Mesenchymal stem cell (in vitro differentiated cells and primary cell): ENCODE results near the gene SLC1A3.

Source experiments
- DNase-seq: peaks from one replicate; pipeline ENCODE4 v3.0.0-alpha.2; 2013
- H2AFZ ChIP-seq: one replicate; pipeline ENCODE4 v1.6.1; 2013; ENCODE audit warnings: low read depth, mild to moderate bottlenecking, control low read depth, inconsistent platforms, low read length, moderate library complexity
- H2AK5ac ChIP-seq: 2 replicates; pipeline ENCODE4 v1.6.1; 2013; ENCODE audit warnings: low read length, moderate library complexity, mild to moderate bottlenecking, inconsistent platforms; ENCODE audit not compliant: severe bottlenecking
- H2BK120ac ChIP-seq: one replicate; pipeline ENCODE4 v1.6.1; 2013; ENCODE audit warnings: low read depth, mild to moderate bottlenecking, inconsistent platforms, low read length, moderate library complexity
- H2BK12ac ChIP-seq, 2 experiments: one replicate each; pipeline ENCODE4 v1.6.1; 2013; ENCODE audit warnings: inconsistent platforms in 2 of 2, low read length in 2 of 2, mild to moderate bottlenecking in 2 of 2, moderate library complexity in 2 of 2, control low read depth in 1 of 2
- H2BK15ac ChIP-seq: one replicate; pipeline ENCODE4 v1.6.1; 2013; ENCODE audit warnings: mild to moderate bottlenecking, low read depth, inconsistent platforms; ENCODE audit not compliant: poor library complexity, severe bottlenecking
- H2BK5ac ChIP-seq: 2 replicates; pipeline ENCODE4 v1.6.1; 2013; ENCODE audit warnings: low read depth, mild to moderate bottlenecking, low read length, control low read depth, inconsistent platforms; ENCODE audit not compliant: poor library complexity, severe bottlenecking
- H3K14ac ChIP-seq, 2 experiments: one replicate each; pipeline ENCODE4 v1.6.1; 2013; ENCODE audit warnings: inconsistent platforms in 2 of 2, low read length in 2 of 2, control low read depth in 1 of 2, mild to moderate bottlenecking in 1 of 2, moderate library complexity in 1 of 2
- H3K18ac ChIP-seq, 2 experiments: one replicate each; pipeline ENCODE4 v1.6.1; 2013; ENCODE audit warnings: inconsistent platforms in 2 of 2, low read length in 2 of 2, control low read depth in 1 of 2, low read depth in 1 of 2, mild to moderate bottlenecking in 1 of 2
- H3K23ac ChIP-seq, 2 experiments: one replicate each; pipeline ENCODE4 v1.6.1; 2013; ENCODE audit warnings: inconsistent platforms in 2 of 2, low read length in 2 of 2, mild to moderate bottlenecking in 2 of 2, moderate library complexity in 2 of 2, control low read depth in 1 of 2
- H3K27ac ChIP-seq: 2 replicates; pipeline ENCODE4 v1.5.1; 2013; ENCODE audit warnings: mild to moderate bottlenecking, moderate library complexity, low read length, control low read depth, inconsistent platforms; ENCODE audit not compliant: poor library complexity, severe bottlenecking
- H3K27me3 ChIP-seq, 2 experiments: 2 replicates each; pipeline versions ENCODE4 v1.6.1 to v1.7.0; 2013; ENCODE audit warnings: low read length in 2 of 2, mild to moderate bottlenecking in 2 of 2, moderate library complexity in 2 of 2, control low read depth in 1 of 2, inconsistent platforms in 1 of 2; ENCODE audit not compliant: control insufficient read depth in 1 of 2, insufficient read depth in 1 of 2
- H3K36me3 ChIP-seq, 2 experiments: 2 replicates each; pipeline versions ENCODE4 v1.6.1 to v1.7.0; 2013; ENCODE audit warnings: low read length in 2 of 2, control low read depth in 1 of 2, inconsistent platforms in 1 of 2, low read depth in 1 of 2, mild to moderate bottlenecking in 1 of 2; ENCODE audit not compliant: insufficient read depth in 2 of 2, control insufficient read depth in 1 of 2
- H3K4ac ChIP-seq, 2 experiments: one replicate each; pipeline ENCODE4 v1.6.1; 2013; ENCODE audit warnings: inconsistent platforms in 2 of 2, low read length in 2 of 2, mild to moderate bottlenecking in 2 of 2, moderate library complexity in 2 of 2, control low read depth in 1 of 2, low read depth in 1 of 2
- H3K4me1 ChIP-seq: 2 replicates; pipeline ENCODE4 v1.6.1; 2013; ENCODE audit warnings: low read depth, low read length, control low read depth; ENCODE audit not compliant: control insufficient read depth, insufficient read depth
- H3K4me2 ChIP-seq: 2 replicates; pipeline ENCODE4 v1.6.1; 2013; ENCODE audit warnings: low read length, mild to moderate bottlenecking, inconsistent platforms; ENCODE audit not compliant: poor library complexity, severe bottlenecking
- H3K4me3 ChIP-seq, 2 experiments: 2 replicates each; pipeline versions ENCODE4 v1.5.1 to v1.7.0; 2013; ENCODE audit warnings: low read length in 2 of 2, mild to moderate bottlenecking in 2 of 2, control low read depth in 1 of 2, low read depth in 1 of 2; ENCODE audit not compliant: insufficient read depth in 1 of 2
- H3K79me1 ChIP-seq: replicated peaks from 2 replicates; pipeline ENCODE4 v1.6.1; 2013; ENCODE audit warnings: mild to moderate bottlenecking, control low read depth, low read length, inconsistent platforms; ENCODE audit not compliant: poor library complexity, severe bottlenecking
- H3K9ac ChIP-seq: 2 replicates; pipeline ENCODE4 v1.7.0; 2013; ENCODE audit warnings: mild to moderate bottlenecking, low read length, moderate library complexity
- H3K9me3 ChIP-seq: 2 replicates; pipeline ENCODE4 v1.7.0; 2013; ENCODE audit warnings: mild to moderate bottlenecking, low read length; ENCODE audit not compliant: control insufficient read depth
- H4K8ac ChIP-seq: one replicate; pipeline ENCODE4 v1.6.1; 2013; ENCODE audit warnings: inconsistent platforms, mild to moderate bottlenecking, low read length, moderate library complexity
- H4K91ac ChIP-seq: one replicate; pipeline ENCODE4 v1.6.1; 2013; ENCODE audit warnings: mild to moderate bottlenecking, low read length, inconsistent platforms
- WGBS: methylation state at CpG from one replicate; pipeline ENCODE4 v1.1.7; 2013; ENCODE audit warnings: mixed read lengths; 5-methylcytosine and 5-hydroxymethylcytosine counted together

The SLC1A3 gene

GRCh38 chr5:36685631-36686288 lies 79.4 kb downstream of the SLC1A3 start:
- Histone ChIP-seq H2BK120ac (no peak overlapping the region), H3K36me3 (peaks cover 5 to 55% of the 10 kb centered on the region in 2 experiments), H3K23ac (no peak overlapping the region), H3K4me1 (peaks cover 6% of the 10 kb centered on the region), H3K9me3 (no peaks in the 10 kb centered on the region), H3K9ac (no peak overlapping the region), H4K8ac (no peak overlapping the region), H2BK15ac (no peak overlapping the region), H2AFZ (no peak overlapping the region), H3K4ac (no peak overlapping the region), H2BK12ac (no peak overlapping the region), H3K79me1 (no peaks in the 10 kb centered on the region), H2BK5ac (no peak overlapping the region), H3K18ac (no peak overlapping the region), H3K27ac (no peak overlapping the region), H4K91ac (no peak overlapping the region), H3K27me3 (no peaks in the 10 kb centered on the region), H3K4me2 (no peak overlapping the region), H3K14ac (no peak overlapping the region), H3K4me3 (no peak overlapping the region), H2AK5ac (no peak overlapping the region)
- peak; percentile 14 for DNase-seq
- WGBS: 91% methylated on average over 9 of the region's 13 CpGs

GRCh38 chr5:36686881-36687280 lies 80.5 kb downstream of the SLC1A3 start:
- no peaks in the 10 kb centered on the region for H3K9me3 ChIP-seq
- H3K4me2 ChIP-seq: no peak overlapping the region
- H3K79me1 ChIP-seq: no peaks in the 10 kb centered on the region
- no peak overlapping the region for H2AK5ac ChIP-seq
- no peak overlapping the region for H2BK15ac ChIP-seq
- H3K4me1 ChIP-seq: peaks cover 6% of the 10 kb centered on the region
- no peak overlapping the region for H4K91ac ChIP-seq
- H4K8ac ChIP-seq: no peak overlapping the region
- no peak overlapping the region for H2AFZ ChIP-seq
- no peaks in the 10 kb centered on the region for H3K27me3 ChIP-seq
- no peak for DNase-seq
- no peak overlapping the region for H3K14ac ChIP-seq
- peaks cover 5 to 44% of the 10 kb centered on the region in 2 experiments for H3K36me3 ChIP-seq
- no peak overlapping the region for H3K27ac ChIP-seq
- H3K4me3 ChIP-seq: no peak overlapping the region
- no peak overlapping the region for H2BK5ac ChIP-seq
- H2BK120ac ChIP-seq: no peak overlapping the region
- H3K18ac ChIP-seq: no peak overlapping the region
- WGBS: 87% methylated on average over 3 of the region's 3 CpGs
- no peak overlapping the region for H3K23ac ChIP-seq
- no peak overlapping the region for H2BK12ac ChIP-seq
- H3K9ac ChIP-seq: no peak overlapping the region
- no peak overlapping the region for H3K4ac ChIP-seq

GRCh38 chr5:36688722-36689121 lies 82.3 kb downstream of the SLC1A3 start:
- H3K27me3 ChIP-seq: peaks cover 0 to 4% of the 10 kb centered on the region in 2 experiments
- H3K9me3 ChIP-seq: no peaks in the 10 kb centered on the region
- no peak overlapping the region for H2AFZ ChIP-seq
- no peak overlapping the region for H3K23ac ChIP-seq
- H3K27ac ChIP-seq: no peak overlapping the region
- H3K79me1 ChIP-seq: no peaks in the 10 kb centered on the region
- H3K4me2 ChIP-seq: no peak overlapping the region
- no peak overlapping the region for H4K91ac ChIP-seq
- no peak overlapping the region for H3K9ac ChIP-seq
- H2BK120ac ChIP-seq: no peak overlapping the region
- no peak overlapping the region for H2BK15ac ChIP-seq
- no peak overlapping the region for H4K8ac ChIP-seq
- peak; percentile 12 for DNase-seq
- H3K36me3 ChIP-seq: peaks cover 5 to 29% of the 10 kb centered on the region in 2 experiments
- no peak overlapping the region for H3K4me3 ChIP-seq
- H3K18ac ChIP-seq: no peak overlapping the region
- no peak overlapping the region for H2AK5ac ChIP-seq
- H2BK5ac ChIP-seq: no peak overlapping the region
- WGBS: 90% methylated on average over 3 of the region's 6 CpGs
- H2BK12ac ChIP-seq: no peak overlapping the region
- H3K4ac ChIP-seq: no peak overlapping the region
- H3K14ac ChIP-seq: no peak overlapping the region
- peaks cover 11% of the 10 kb centered on the region for H3K4me1 ChIP-seq

DNA sequence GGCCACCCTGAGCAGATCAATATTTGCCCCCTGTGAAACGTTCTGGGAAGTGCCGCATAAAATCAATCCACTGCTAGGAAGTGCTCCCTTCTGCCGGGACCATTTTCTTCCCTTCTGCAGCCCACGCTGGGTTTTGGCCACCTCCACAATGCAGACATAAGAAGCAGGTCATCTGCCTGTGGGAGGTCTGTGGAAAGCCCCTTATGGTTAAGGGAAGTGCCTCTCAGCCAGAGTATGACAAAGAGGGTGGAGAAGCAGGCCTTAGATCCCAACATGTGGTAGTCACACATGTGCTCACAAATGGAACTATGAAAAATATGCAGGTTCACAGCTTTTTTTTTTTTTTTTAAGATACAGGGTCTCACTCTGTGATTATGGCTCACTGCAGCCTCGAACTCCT lies 82.8 kb downstream of the SLC1A3 start:
- H3K4ac ChIP-seq: no peak overlapping the region
- no peak overlapping the region for H3K4me3 ChIP-seq
- no peak overlapping the region for H2BK5ac ChIP-seq
- H3K14ac ChIP-seq: no peak overlapping the region
- no peak overlapping the region for H4K8ac ChIP-seq
- no peak overlapping the region for H3K18ac ChIP-seq
- 88% methylated on average over 5 of the region's 5 CpGs for WGBS
- H3K36me3 ChIP-seq: peaks cover under 1 to 24% of the 10 kb centered on the region in 2 experiments
- H3K4me2 ChIP-seq: no peak overlapping the region
- no peak overlapping the region for H2BK15ac ChIP-seq
- no peak overlapping the region for H2AK5ac ChIP-seq
- H3K27ac ChIP-seq: no peak overlapping the region
- peaks cover 0 to 4% of the 10 kb centered on the region in 2 experiments for H3K27me3 ChIP-seq
- H2AFZ ChIP-seq: no peak overlapping the region
- no peak overlapping the region for H2BK12ac ChIP-seq
- H3K23ac ChIP-seq: no peak overlapping the region
- H3K9ac ChIP-seq: no peak overlapping the region
- H4K91ac ChIP-seq: no peak overlapping the region
- H3K9me3 ChIP-seq: no peaks in the 10 kb centered on the region
- no peak overlapping the region for H2BK120ac ChIP-seq
- peaks cover 11% of the 10 kb centered on the region for H3K4me1 ChIP-seq
- no peaks in the 10 kb centered on the region for H3K79me1 ChIP-seq
- DNase-seq: no peak
